Prostate gland (tissue), 2 donors: Measurements from ENCODE around the gene STXBP6.

ENCODE experiments used
- POLR2A ChIP-seq: fragments of 450-650 bp; IDR thresholded peaks from one replicate; pipeline ENCODE4 v1.6.1; 2016; ENCODE audit warnings: antibody characterized with exemption, mild to moderate bottlenecking
- POLR2AphosphoS5 ChIP-seq: sonication (generic); formaldehyde crosslinking; IDR thresholded peaks from one replicate; pipeline ENCODE4 v1.6.1; 2017; ENCODE audit warnings: antibody characterized with exemption
- TF ChIP-seq, protein P1 (sequence below), 4 experiments: fragments of 200-600 bp in 2 of 4; fragments of 450-650 bp in 2 of 4; sonication (generic) in 2 of 4; IDR thresholded peaks; 1 replicate in 3 of 4; 2 replicates in 1 of 4; pipeline ENCODE4 v1.5.1; 2016 to 2019; ENCODE audit warnings: antibody characterized with exemption in 4 of 4, mild to moderate bottlenecking in 2 of 4, moderate library complexity in 2 of 4

DNA sequence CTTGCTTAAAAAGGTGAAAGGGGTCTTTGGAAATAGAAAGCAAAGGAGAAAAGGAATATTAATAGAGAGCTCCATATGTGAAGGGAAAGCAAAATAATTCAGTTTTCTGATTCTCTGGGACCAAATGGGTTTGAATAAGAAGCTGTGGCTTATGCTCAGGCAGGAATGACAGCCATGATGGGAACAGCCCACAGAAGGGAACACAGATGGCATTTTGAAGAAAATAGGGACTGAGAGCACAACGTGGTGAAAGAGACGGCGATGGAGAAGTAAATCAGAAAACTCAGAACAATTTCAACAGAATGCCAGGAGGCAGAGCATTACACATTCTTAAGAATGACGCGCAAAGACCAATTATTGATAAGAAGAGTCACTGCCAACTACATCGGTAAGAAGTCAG lies 102.8 kb downstream of the STXBP6 start:
- TF ChIP-seq POLR2AphosphoS5 (no peak), POLR2A (no peak)
- TF ChIP-seq, protein P1, sequence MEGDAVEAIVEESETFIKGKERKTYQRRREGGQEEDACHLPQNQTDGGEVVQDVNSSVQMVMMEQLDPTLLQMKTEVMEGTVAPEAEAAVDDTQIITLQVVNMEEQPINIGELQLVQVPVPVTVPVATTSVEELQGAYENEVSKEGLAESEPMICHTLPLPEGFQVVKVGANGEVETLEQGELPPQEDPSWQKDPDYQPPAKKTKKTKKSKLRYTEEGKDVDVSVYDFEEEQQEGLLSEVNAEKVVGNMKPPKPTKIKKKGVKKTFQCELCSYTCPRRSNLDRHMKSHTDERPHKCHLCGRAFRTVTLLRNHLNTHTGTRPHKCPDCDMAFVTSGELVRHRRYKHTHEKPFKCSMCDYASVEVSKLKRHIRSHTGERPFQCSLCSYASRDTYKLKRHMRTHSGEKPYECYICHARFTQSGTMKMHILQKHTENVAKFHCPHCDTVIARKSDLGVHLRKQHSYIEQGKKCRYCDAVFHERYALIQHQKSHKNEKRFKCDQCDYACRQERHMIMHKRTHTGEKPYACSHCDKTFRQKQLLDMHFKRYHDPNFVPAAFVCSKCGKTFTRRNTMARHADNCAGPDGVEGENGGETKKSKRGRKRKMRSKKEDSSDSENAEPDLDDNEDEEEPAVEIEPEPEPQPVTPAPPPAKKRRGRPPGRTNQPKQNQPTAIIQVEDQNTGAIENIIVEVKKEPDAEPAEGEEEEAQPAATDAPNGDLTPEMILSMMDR (IDR thresholded peaks at IDR 0.05), result no peak
